NCI-H2196 treated with DMSO at 0.1 percent for 48 hours (cell line): ENCODE data around the gene CEP72.
"Not testable (repeated sequence)": the region's sequence is repeated elsewhere in the genome, so short reads cannot be mapped to it uniquely, and the experiment has no call there.

Source experiments
- DNase-seq: peaks from one replicate; lab custom pipeline; 2025; ENCODE audit not compliant: unreplicated experiment; lab: John Stamatoyannopoulos, UW

Gene CEP72

GRCh38 chr5:580436-580835, 31.7 kb upstream of the CEP72 start:
- DNase-seq = no peak

DNA sequence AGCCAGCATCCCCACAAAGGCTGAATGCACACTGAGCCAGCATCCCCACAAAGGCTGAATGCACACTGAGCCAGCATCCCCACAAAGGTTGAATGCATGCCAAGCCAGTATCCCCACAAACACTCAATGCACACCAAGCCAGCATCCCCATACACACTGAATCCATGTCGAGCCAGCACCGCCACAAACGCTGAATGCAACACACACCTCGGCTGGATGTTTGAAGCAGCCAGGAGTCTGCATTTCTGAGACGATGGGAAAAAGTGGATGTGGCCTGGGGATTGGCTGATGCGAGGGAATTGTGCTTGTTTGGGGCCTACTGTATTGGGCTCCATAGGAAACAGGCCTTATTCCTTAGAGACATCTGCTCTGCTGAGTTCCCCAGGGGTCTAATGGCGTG, 30.9 kb upstream of the CEP72 start:
- no peak for DNase-seq

DNA sequence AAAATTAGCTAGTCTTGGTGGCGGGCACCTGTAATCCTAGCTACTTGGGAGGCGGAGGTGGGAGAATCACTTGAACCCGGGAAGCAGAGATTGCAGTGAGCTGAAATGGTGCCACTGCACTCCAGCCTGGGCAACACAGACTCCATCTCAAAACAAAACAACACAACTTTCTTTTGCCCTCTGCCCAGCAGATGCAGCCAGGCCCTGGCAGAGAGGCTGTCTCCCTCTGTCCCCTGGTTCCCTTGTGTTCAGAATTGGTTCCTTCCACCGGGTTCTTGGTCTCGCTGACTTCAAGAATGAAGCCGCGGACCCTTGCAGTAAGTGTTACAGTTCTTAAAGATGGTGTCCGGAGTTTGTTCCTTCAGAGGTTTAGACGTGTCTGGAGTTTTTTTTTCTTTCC, 30.2 kb upstream of the CEP72 start:
- no peak for DNase-seq

DNA sequence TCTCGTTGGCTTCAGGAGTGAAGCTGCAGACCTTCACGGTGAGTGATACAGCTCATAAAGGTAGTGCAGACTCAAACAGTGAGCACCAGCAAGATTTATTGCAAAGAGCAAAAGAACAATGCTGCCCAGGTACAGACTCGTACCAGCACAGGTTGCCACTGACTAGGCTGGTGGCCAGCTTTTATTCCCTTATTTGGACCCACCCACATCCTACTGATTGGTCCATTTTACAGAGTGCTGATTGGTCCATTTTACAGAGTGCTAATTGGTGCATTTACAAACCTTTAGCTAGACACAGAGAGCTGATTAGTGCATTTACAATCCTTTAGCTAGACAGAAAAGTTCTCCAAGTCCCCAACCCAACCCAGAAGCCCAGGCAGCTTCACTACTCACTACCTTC, 29.7 kb upstream of the CEP72 start:
- DNase-seq = not testable (repeated sequence)

DNA sequence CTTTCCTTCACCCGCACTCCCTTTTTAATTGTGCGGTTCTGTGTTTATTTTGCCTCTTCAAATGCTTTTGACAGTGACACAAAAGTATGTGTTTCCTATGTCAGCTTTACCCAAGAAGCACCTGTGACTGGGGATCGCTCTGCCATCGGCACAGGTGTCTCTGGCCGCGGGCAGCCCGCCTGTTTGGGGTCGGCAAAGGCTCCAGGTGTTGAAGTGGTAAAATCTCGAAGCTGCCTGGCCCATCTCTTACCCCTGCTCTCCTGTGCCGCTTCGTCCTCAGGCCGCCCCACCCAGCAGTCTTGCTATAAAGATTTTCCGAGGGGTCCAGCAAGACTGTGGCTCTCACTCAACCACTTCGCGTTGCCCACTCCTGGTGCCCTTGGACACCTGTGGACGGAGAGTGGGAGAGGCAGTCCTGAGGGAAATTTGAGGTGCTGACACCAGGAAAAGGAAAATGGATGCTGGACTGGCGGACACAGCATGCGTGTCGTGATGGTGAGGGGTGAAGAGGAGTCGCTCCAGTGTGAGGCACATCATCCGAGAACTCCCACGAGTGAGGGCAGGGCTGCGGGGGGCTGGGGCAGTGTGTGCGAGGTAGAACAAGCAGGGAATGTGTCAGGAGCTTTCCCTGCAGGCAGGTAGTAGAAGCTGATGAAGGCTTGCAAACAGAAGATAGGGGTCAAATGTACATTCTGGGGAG, 29.1 kb upstream of the CEP72 start:
- no peak for DNase-seq

GRCh38 chr5:583645-584044, 28.5 kb upstream of the CEP72 start:
- no peak for DNase-seq

- no peak for DNase-seq
Measured at GRCh38 chr5:584216-584615, 27.9 kb upstream of the CEP72 start.

DNA sequence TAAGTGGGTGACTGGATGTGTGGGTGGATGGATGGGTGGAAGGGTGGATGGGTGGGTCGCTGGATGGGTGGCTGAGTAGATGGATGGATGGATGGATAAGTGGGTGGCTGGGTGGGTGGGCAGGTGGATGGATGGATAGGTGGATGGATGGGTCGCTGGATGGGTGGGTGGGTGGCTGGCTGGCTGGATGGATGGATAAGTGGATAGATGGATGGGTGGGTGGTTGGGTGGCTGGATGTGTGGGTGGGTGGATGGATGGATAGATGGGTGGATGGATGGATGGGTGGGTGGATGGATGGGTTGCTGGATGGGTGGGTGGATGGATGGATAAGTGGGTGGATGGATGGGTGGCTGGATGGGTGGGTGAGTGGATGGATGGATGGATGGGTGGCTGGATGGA, 27.3 kb upstream of the CEP72 start:
- DNase-seq = no peak

- no peak for DNase-seq
Measured at GRCh38 chr5:585556-585955, 26.6 kb upstream of the CEP72 start.

- no peak for DNase-seq
Measured at GRCh38 chr5:585962-586628, 26.0 kb upstream of the CEP72 start.

GRCh38 chr5:586751-587285, 25.3 kb upstream of the CEP72 start:
- no peak for DNase-seq

- DNase-seq = no peak
Measured at GRCh38 chr5:587403-587802, 24.7 kb upstream of the CEP72 start.

DNA sequence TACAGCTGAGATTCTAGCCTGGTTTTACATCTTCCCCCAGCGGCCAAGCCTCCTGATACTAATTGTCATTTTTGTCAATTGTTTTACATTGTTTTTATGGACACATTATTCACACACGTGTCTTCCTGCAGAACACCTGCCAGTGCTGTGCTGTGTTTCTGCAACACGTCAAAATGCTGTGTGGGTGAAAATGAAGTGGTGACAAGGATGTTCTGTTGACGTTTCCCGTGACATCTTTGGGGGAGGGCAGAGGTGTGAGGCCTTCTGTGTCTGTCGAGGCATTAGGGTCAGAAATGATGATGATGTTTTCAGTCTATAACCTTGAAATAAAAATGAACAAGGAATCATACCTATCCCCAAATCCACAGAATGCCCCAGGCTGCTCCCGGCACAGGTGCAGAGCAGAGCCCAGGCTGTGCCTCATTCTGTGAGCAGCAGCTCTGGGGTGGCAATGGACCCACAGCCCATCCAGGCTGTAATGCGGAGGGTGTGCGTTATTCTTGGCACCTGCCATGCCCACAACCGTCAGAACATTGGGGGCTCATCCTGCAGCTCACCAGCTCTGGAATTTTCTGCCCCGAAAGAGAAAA, 23.6 kb upstream of the CEP72 start:
- no peak for DNase-seq

- no peak for DNase-seq
Measured at GRCh38 chr5:589173-589572, 23.0 kb upstream of the CEP72 start.

DNA sequence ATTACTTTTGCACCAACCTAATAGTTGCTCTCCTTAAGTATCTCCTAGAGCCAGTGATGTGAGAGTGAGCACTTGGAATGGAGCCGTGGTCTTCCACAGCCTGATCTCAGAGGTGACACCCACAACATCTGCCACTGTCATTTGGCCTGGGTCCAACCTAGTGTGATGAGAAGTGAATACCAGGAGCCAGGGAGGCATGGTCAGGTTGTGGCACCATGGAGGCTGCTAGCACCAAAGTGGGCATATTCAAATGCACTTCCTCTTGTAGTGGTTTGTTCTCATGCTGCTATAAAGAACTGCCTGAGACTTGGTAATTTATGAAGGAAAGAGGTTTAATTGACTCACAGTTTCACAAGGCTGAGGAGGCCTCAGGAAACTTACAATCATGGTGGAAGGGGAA, 22.6 kb upstream of the CEP72 start:
- DNase-seq = no peak

GRCh38 chr5:590346-590745, 21.8 kb upstream of the CEP72 start:
- no peak for DNase-seq

DNA sequence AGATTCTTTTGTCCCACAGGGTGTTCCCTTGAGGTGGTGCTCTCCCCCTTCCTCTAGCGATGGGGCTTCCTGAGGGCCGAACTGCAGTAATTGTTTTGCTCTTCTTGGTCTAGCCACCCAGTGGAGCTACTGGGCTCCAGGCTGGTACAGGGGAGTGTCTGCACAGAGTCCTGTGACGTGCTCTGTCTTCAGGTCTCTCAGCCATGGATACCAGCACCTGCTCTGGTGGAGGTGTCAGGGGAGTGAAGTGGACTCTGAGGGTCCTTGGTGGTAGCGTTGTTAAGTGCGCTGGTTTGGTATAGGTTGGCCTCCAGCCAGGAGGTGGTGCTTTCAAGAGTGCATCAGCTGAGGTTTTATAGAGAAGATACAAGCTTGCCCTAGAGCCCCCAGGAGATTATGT, 20.4 kb upstream of the CEP72 start:
- no peak for DNase-seq

GRCh38 chr5:592158-592557, 20.0 kb upstream of the CEP72 start:
- no peak for DNase-seq

- DNase-seq = no peak
Measured at GRCh38 chr5:593511-593910, 18.6 kb upstream of the CEP72 start.

DNA sequence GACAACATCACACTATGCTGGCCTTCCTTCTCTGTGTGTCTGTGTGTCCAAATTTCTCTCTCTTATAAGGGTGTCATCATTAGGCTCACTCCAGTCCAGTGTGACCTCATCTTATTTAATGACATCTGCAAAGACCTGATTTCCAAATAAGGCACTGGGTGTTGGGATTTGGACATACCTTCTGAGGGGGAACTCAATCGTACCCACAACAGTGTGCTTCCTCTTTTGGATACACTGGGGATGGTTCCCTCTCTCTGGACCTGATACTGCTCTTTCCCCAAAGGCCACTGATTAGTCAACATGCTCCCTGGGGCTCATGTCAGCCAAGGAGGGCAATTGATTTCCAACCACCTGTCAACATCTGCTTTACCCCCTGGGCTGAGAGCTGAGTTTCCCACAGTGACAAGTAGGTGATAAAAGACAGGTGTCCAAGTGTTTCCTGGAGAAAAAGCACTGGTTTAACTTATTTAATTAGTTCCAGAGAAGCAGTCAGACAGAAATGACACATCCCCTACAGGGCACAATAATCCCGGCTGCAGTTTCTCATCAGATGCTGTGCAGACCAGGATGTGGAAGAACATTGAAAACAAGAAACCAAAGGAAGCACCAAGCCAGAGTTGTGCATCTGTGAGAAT, 17.8 kb upstream of the CEP72 start:
- no peak for DNase-seq

DNA sequence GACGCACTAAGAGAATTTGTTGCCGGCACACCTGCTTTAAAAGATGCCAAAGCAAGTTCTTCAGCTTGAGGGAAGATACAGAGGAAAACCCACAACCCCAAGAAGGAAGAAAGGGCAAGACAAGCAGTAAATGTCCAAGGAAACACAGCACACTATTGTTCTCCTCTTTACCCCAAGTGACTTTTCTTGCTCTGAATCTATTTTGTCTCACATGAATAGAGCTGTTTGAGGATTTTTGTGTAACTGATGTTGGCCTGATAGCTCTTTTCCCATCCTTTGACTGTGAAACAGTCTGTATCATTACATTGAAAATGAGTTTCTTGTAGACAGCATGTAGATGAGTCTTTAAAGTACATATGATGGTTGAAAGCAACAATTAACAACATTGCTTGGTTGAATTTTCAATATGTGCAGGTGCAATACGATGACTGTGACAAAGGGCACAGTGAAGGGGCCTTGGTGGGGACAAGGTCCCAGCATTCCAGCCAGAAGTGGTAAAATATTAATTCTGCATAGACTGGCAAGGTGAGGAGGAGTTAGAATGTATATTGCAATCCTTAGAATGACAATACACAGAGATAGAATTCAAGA, 16.8 kb upstream of the CEP72 start:
- DNase-seq = no peak
